ENCODE results near the gene JDP2. TPM values are rescaled to one million over a fixed set of nuclear protein-coding genes. Genes with fewer than 3 reads are reported as not detected.

Gene JDP2
- total RNA-seq, 1 experiment from 2014 or later: 22.8 TPM

- no peak overlapping the region for H3K56ac ChIP-seq (ENCODE audit: insufficient read length, low read depth, low read length)
- DNase-seq: peak; percentile 57
- H2AK5ac ChIP-seq (ENCODE audit: insufficient read length, low read length): no peak overlapping the region
- H3K23ac ChIP-seq (ENCODE audit: insufficient read length, low read depth, low read length): no peak overlapping the region
- H3K27me3 Mint-ChIP-seq (ENCODE audit: low read depth): no peaks in the 10 kb centered on the region
- H2BK15ac ChIP-seq (ENCODE audit: low read depth, low read length): no peak overlapping the region
- H3K4me1 ChIP-seq (ENCODE audit: insufficient read depth, low read length): peaks cover 3% of the 10 kb centered on the region; the same call in 1 of the 2 replicates
- H4K91ac ChIP-seq (ENCODE audit: insufficient read length, low read depth, low read length): no peak overlapping the region
- no peak overlapping the region for H3K4ac ChIP-seq (ENCODE audit: low read depth, low read length)
- H2BK12ac ChIP-seq (ENCODE audit: insufficient read length, low read depth, low read length): no peak overlapping the region
- no peak overlapping the region for H2BK5ac ChIP-seq (ENCODE audit: insufficient read length, low read length)
- H3K27ac Mint-ChIP-seq: peak overlapping the region; percentile 27 to 94 (median 88); a peak in 6 of 7 replicates
- peaks cover 18 to 35% of the 10 kb centered on the region in 2 experiments for H3K4me1 Mint-ChIP-seq
- WGBS (ENCODE audit: extremely low coverage, insufficient read length, low lambda C conversion rate): no CpG with 5 or more reads among the region's 11 CpGs
- H3K4me3 Mint-ChIP-seq: peak overlapping the region in 1 of 2 experiments; percentile 49; a peak in 2 of 5 replicates
- H3K27ac ChIP-seq (ENCODE audit: insufficient read length, low read depth, low read length): no peak overlapping the region
- no peak overlapping the region for H3T11ph ChIP-seq (ENCODE audit: low read length)
- no peak overlapping the region for H3K9ac ChIP-seq (ENCODE audit: extremely low read depth, insufficient read length, low read length)
- H3K4me2 ChIP-seq (ENCODE audit: insufficient read depth, insufficient read length, low read length): no peak overlapping the region
- H3K14ac ChIP-seq (ENCODE audit: insufficient read depth, low read length): no peak overlapping the region; the same call in 1 of the 2 replicates
- H3K18ac ChIP-seq (ENCODE audit: insufficient read length, low read depth, low read length): no peak overlapping the region
- no peaks in the 10 kb centered on the region for H4K20me1 ChIP-seq (ENCODE audit: control insufficient read depth, insufficient read depth, insufficient read length)
- H3K79me1 ChIP-seq (ENCODE audit: insufficient read depth, low read depth, low read length, poor library complexity, severe bottlenecking): no peaks in the 10 kb centered on the region
- no peak for TF ChIP-seq CTCF (conservative IDR thresholded peaks at IDR 0.05)
- no peaks in the 10 kb centered on the region for H3K9me3 ChIP-seq (ENCODE audit: control insufficient read depth, low read depth, low read length)
- no peaks in the 10 kb centered on the region for H3K27me3 ChIP-seq (ENCODE audit: insufficient read depth, low read length)
- no peak overlapping the region for H2BK20ac ChIP-seq (ENCODE audit: low read depth, low read length, poor library complexity, severe bottlenecking)
- no peak overlapping the region for H4K5ac ChIP-seq (ENCODE audit: insufficient read length, low read depth, low read length)
- no peak overlapping the region for H4K8ac ChIP-seq (replicated peaks; ENCODE audit: insufficient read length, low read depth, low read length)
- H2AFZ ChIP-seq (ENCODE audit: low read length): no peak overlapping the region
- H3K9me3 Mint-ChIP-seq: peaks cover 0 to 8% of the 10 kb centered on the region in 2 experiments; a peak in 1 of 5 replicates
- H2BK120ac ChIP-seq (ENCODE audit: low read depth, low read length, poor library complexity, severe bottlenecking): no peak overlapping the region
- H3K79me2 ChIP-seq (ENCODE audit: insufficient read depth, low read length): no peaks in the 10 kb centered on the region
- 0 out of 7 replicates have a peak, but pooled peaks cover 0 to 2% (median 0%) of the 10 kb centered on the region in 3 experiments for H3K36me3 Mint-ChIP-seq (ENCODE audit: insufficient read depth in 1 of 3, low read depth in 3 of 3)
- H3K23me2 ChIP-seq (ENCODE audit: insufficient read length, low read depth, low read length, poor library complexity, severe bottlenecking): no peaks in the 10 kb centered on the region
These were observed 52.2 kb downstream of the JDP2 start for GRCh38 chr14:75479770-75480600.
